Body of pancreas (tissue), 4 donors: ENCODE data around the gene SNX20. TPM values are rescaled to one million over a fixed set of nuclear protein-coding genes. Genes with fewer than 3 reads are reported as not detected.

Experiments
- ATAC-seq: fragments of 150-250 bp; one replicate; pipeline ENCODE4 v1.9.1; 2016
- DNase-seq, 4 donors: peaks; one replicate each; pipeline ENCODE4 v3.0.0-alpha.2; 2019
- H3K27ac ChIP-seq, 4 donors: fragments of 200-600 bp; sonication (generic); 1 replicate in 3 of 4; 2 replicates in 1 of 4; pipeline versions ENCODE4 v1.5.1 to v1.6.1; 2016 to 2019; ENCODE audit warnings: mild to moderate bottlenecking in 1 of 4, mixed read lengths in 1 of 4, moderate library complexity in 1 of 4
- H3K27me3 ChIP-seq, 2 donors: fragments of 200-600 bp; sonication (generic); one replicate each; pipeline ENCODE4 v1.6.0; 2016; ENCODE audit warnings: mild to moderate bottlenecking in 1 of 2
- H3K36me3 ChIP-seq, 2 donors: fragments of 200-600 bp; sonication (generic); replicated peaks in 1 of 2; 2 replicates each; pipeline ENCODE4 v1.5.1; 2016; ENCODE audit warnings: low read depth in 2 of 2; ENCODE audit not compliant: insufficient read depth in 1 of 2
- H3K4me1 ChIP-seq: fragments of 200-600 bp; sonication (generic); one replicate; pipeline ENCODE4 v1.6.0; 2016
- H3K4me3 ChIP-seq, 2 donors: fragments of 200-600 bp; sonication (generic); 1 replicate in 1 of 2; 2 replicates in 1 of 2; pipeline ENCODE4 v1.5.1; 2016 to 2019
- H3K9me3 ChIP-seq, 3 donors: fragments of 200-600 bp; sonication (generic); 1 replicate in 2 of 3; 2 replicates in 1 of 3; pipeline ENCODE4 v1.5.1; 2016
- CTCF ChIP-seq, 7 experiments: fragments of 450-650 bp in 4 of 7; fragments of 200-600 bp in 3 of 7; sonication (generic) in 3 of 7; IDR thresholded peaks; one replicate each; pipeline ENCODE4 v1.5.1; 2016 to 2019; ENCODE audit warnings: antibody characterized with exemption in 7 of 7
- POLR2A ChIP-seq, 3 donors: fragments of 450-650 bp; IDR thresholded peaks; one replicate each; pipeline ENCODE4 v1.6.1; 2016; ENCODE audit warnings: antibody characterized with exemption in 3 of 3, mild to moderate bottlenecking in 2 of 3
- WGBS, 2 donors: methylation state at CpG; one replicate each; pipeline ENCODE4 v1.1.5; 2017; 5-methylcytosine and 5-hydroxymethylcytosine counted together
- intact Hi-C: fragments of 100-400 bp; cut with DNase I; formaldehyde crosslinking; loops from one replicate; pipeline ENCODE4 v1.15.1; 2023
- total RNA-seq, 2 donors: library from RNA; depleted of rRNA; stranded (reverse); fragments of >200 nt; gene quantifications; one replicate each; pipeline ENCODE4 v1.1.0, GENCODE V29; 2016

The SNX20 gene
- total RNA-seq, 2 donors from 2014 or later, result 0.99 to 2.1 TPM

GRCh38 chr16:50638816-50639670 lies 42.1 kb downstream of the SNX20 start:
- Histone ChIP-seq H3K36me3 (no peaks in the 10 kb centered on the region), H3K4me3 (no peak overlapping the region), H3K27me3 (no peaks in the 10 kb centered on the region), H3K4me1 (no peaks in the 10 kb centered on the region), H3K9me3 (no peaks in the 10 kb centered on the region), H3K27ac (no peak overlapping the region)
- ATAC-seq, result no peak
- intact Hi-C loops, result loop anchor here (5.0 kb wide), 1 partner anchor 42 kb away; no protein-coding TSS in a partner anchor
- no peak for DNase-seq
- TF ChIP-seq CTCF (IDR thresholded peaks at IDR 0.05) (no peak), POLR2A (IDR thresholded peaks at IDR 0.05) (no peak)
- 81 to 92% methylated on average over 5 to 8 of the region's 8 CpGs for WGBS, 2 donors

GRCh38 chr16:50637716-50638602 lies 43.2 kb downstream of the SNX20 start:
- no peaks in the 10 kb centered on the region for H3K9me3 ChIP-seq
- DNase-seq, result no peak
- H3K27me3 ChIP-seq, result no peaks in the 10 kb centered on the region
- no peak overlapping the region for H3K27ac ChIP-seq
- no peaks in the 10 kb centered on the region for H3K36me3 ChIP-seq
- H3K4me1 ChIP-seq, result no peaks in the 10 kb centered on the region
- ATAC-seq, result no peak
- 83 to 84% methylated on average over 12 to 13 of the region's 13 CpGs for WGBS, 2 donors
- intact Hi-C loops, result loop anchor here (5.0 kb wide), 1 partner anchor 41 kb away; no protein-coding TSS in a partner anchor
- H3K4me3 ChIP-seq, result no peak overlapping the region
- no peak for TF ChIP-seq CTCF (IDR thresholded peaks at IDR 0.05)
- no peak for TF ChIP-seq POLR2A (IDR thresholded peaks at IDR 0.05)

- DNase-seq (no peak), ATAC-seq (no peak)
- H3K4me1 ChIP-seq, result no peaks in the 10 kb centered on the region
- WGBS, 2 donors, result 86 to 92% methylated on average over 10 of the region's 10 CpGs
- intact Hi-C loops, result loop anchor here (5.0 kb wide), 1 partner anchor 40 kb away; no protein-coding TSS in a partner anchor
- H3K9me3 ChIP-seq, result no peaks in the 10 kb centered on the region
- H3K27ac ChIP-seq, result no peak overlapping the region
- no peaks in the 10 kb centered on the region for H3K27me3 ChIP-seq
- H3K36me3 ChIP-seq, result no peaks in the 10 kb centered on the region
- H3K4me3 ChIP-seq, result no peak overlapping the region
- TF ChIP-seq CTCF (IDR thresholded peaks at IDR 0.05), result no peak
These were observed 44.2 kb downstream of the SNX20 start for GRCh38 chr16:50636753-50637374.

- Histone ChIP-seq H3K4me1 (no peaks in the 10 kb centered on the region), H3K36me3 (no peaks in the 10 kb centered on the region), H3K27me3 (no peaks in the 10 kb centered on the region), H3K4me3 (no peak overlapping the region), H3K27ac (no peak overlapping the region), H3K9me3 (no peaks in the 10 kb centered on the region)
- intact Hi-C loops, result loop anchor here (5.0 kb wide), 1 partner anchor 38 kb away; no protein-coding TSS in a partner anchor
- 69 to 74% methylated on average over 16 to 17 of the region's 17 CpGs for WGBS, 2 donors
- DNase-seq (no peak), ATAC-seq (no peak)
- TF ChIP-seq CTCF (IDR thresholded peaks at IDR 0.05), result no peak
- TF ChIP-seq POLR2A (IDR thresholded peaks at IDR 0.05), result no peak
These were observed 45.4 kb downstream of the SNX20 start for GRCh38 chr16:50635505-50636392.
